ENCODE results near the gene TIMMDC1. TPM values are rescaled to one million over a fixed set of nuclear protein-coding genes. Genes with fewer than 3 reads are reported as not detected.

Gene TIMMDC1
- total RNA-seq, 1 experiment from 2014 or later, result 109 TPM

DNA sequence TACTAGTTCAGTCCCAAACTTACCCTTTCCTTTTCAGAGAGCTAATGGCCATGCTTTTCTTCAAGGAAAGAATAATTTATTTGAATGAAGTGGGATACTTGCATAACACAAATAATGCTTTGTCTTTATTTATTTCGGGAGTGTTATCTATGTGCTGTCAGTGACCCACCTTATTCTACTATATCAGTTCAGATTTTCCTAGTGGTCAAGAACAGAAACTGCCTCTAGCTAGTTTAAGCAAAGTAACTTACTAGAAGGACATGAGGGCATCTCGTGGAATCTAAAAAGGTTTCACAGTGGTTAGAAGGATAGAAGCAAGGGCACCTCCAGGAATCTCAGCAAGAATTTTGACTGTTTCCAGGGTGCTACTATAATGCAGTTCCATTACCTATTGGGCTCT is 3.8 kb upstream of the TIMMDC1 start:
- Histone ChIP-seq H2BK5ac (ENCODE audit: insufficient read length, low read length) (no peak overlapping the region), H3K14ac (ENCODE audit: insufficient read depth, low read length) (no peak overlapping the region), H3K4ac (ENCODE audit: low read depth, low read length) (no peak overlapping the region), H2BK12ac (ENCODE audit: insufficient read length, low read depth, low read length) (no peak overlapping the region), H3K79me1 (ENCODE audit: insufficient read depth, low read depth, low read length, poor library complexity, severe bottlenecking) (no peaks in the 10 kb centered on the region), H4K5ac (ENCODE audit: insufficient read length, low read depth, low read length) (no peak overlapping the region), H2BK20ac (ENCODE audit: low read depth, low read length, poor library complexity, severe bottlenecking) (no peak overlapping the region), H3K4me1 (ENCODE audit: insufficient read depth, low read length) (no peaks in the 10 kb centered on the region), H2BK120ac (ENCODE audit: low read depth, low read length, poor library complexity, severe bottlenecking) (no peak overlapping the region), H3K27me3 (ENCODE audit: insufficient read depth, low read length) (no peaks in the 10 kb centered on the region), H3T11ph (ENCODE audit: low read length) (no peak overlapping the region), H3K23ac (ENCODE audit: insufficient read length, low read depth, low read length) (no peak overlapping the region), H2BK15ac (ENCODE audit: low read depth, low read length) (no peak overlapping the region), H2AK5ac (ENCODE audit: insufficient read length, low read length) (no peak overlapping the region), H3K23me2 (ENCODE audit: insufficient read length, low read depth, low read length, poor library complexity, severe bottlenecking) (peaks cover 3% of the 10 kb centered on the region), H4K91ac (ENCODE audit: insufficient read length, low read depth, low read length) (no peak overlapping the region), H3K27ac (ENCODE audit: insufficient read length, low read depth, low read length) (no peak overlapping the region), H4K8ac (replicated peaks; ENCODE audit: insufficient read length, low read depth, low read length) (no peak overlapping the region), H2AFZ (ENCODE audit: low read length) (no peak overlapping the region), H3K9me3 (ENCODE audit: control insufficient read depth, low read depth, low read length) (no peaks in the 10 kb centered on the region), H3K18ac (ENCODE audit: insufficient read length, low read depth, low read length) (no peak overlapping the region), H3K9ac (ENCODE audit: extremely low read depth, insufficient read length, low read length) (no peak overlapping the region), H3K4me2 (ENCODE audit: insufficient read depth, insufficient read length, low read length) (no peak overlapping the region), H4K20me1 (ENCODE audit: control insufficient read depth, insufficient read depth, insufficient read length) (no peaks in the 10 kb centered on the region), H3K79me2 (ENCODE audit: insufficient read depth, low read length) (no peaks in the 10 kb centered on the region; the same call in 1 of the 2 replicates), H3K56ac (ENCODE audit: insufficient read length, low read depth, low read length) (no peak overlapping the region)
- Mint-ChIP-seq H3K4me1 (peaks cover 6 to 8% of the 10 kb centered on the region in 2 experiments), H3K27ac (no peak overlapping the region), H3K27me3 (ENCODE audit: low read depth) (no peaks in the 10 kb centered on the region; the same call in 1 of the 2 replicates), H3K36me3 (ENCODE audit: insufficient read depth in 1 of 3, low read depth in 3 of 3) (peaks cover 0 to 12% (median 10%) of the 10 kb centered on the region in 3 experiments; a peak in 5 of 7 replicates), H3K4me3 (no peak overlapping the region), H3K9me3 (no peaks in the 10 kb centered on the region)
- TF ChIP-seq, protein P1, sequence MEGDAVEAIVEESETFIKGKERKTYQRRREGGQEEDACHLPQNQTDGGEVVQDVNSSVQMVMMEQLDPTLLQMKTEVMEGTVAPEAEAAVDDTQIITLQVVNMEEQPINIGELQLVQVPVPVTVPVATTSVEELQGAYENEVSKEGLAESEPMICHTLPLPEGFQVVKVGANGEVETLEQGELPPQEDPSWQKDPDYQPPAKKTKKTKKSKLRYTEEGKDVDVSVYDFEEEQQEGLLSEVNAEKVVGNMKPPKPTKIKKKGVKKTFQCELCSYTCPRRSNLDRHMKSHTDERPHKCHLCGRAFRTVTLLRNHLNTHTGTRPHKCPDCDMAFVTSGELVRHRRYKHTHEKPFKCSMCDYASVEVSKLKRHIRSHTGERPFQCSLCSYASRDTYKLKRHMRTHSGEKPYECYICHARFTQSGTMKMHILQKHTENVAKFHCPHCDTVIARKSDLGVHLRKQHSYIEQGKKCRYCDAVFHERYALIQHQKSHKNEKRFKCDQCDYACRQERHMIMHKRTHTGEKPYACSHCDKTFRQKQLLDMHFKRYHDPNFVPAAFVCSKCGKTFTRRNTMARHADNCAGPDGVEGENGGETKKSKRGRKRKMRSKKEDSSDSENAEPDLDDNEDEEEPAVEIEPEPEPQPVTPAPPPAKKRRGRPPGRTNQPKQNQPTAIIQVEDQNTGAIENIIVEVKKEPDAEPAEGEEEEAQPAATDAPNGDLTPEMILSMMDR (conservative IDR thresholded peaks at IDR 0.05), result peak; percentile 48
- DNase-seq, result no peak
- no CpG with 5 or more reads among the region's 2 CpGs for WGBS (ENCODE audit: extremely low coverage, insufficient read length, low lambda C conversion rate)
